SKM-1 treated with dmso at 0.1 percent for 144 hours (cell line): ENCODE results near the gene ANKRD12.

ENCODE experiments used
- DNase-seq: peaks from one replicate; lab custom pipeline; 2025; ENCODE audit not compliant: unreplicated experiment; lab: John Stamatoyannopoulos, UW

Gene ANKRD12

DNA sequence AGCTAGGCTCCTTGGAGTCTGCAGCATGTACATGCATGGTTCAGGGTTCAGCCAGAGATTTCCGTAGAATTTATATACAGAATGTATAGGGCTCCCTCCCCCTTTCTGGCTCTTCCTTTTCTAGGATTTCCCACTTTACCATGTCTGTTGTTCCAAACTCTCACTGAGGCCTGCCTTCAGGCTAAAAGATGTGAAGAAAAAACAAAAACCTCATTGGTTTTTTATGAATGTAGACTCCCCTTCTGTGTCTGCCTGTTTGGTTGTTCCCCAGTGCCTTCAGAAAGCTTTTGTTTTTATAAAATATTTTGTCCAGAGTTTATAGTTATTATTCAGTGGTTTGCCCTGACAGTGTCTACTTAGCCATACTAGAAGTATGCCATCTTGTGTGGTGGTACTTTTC lies 30.5 kb upstream of the ANKRD12 start:
- DNase-seq = no peak

DNA sequence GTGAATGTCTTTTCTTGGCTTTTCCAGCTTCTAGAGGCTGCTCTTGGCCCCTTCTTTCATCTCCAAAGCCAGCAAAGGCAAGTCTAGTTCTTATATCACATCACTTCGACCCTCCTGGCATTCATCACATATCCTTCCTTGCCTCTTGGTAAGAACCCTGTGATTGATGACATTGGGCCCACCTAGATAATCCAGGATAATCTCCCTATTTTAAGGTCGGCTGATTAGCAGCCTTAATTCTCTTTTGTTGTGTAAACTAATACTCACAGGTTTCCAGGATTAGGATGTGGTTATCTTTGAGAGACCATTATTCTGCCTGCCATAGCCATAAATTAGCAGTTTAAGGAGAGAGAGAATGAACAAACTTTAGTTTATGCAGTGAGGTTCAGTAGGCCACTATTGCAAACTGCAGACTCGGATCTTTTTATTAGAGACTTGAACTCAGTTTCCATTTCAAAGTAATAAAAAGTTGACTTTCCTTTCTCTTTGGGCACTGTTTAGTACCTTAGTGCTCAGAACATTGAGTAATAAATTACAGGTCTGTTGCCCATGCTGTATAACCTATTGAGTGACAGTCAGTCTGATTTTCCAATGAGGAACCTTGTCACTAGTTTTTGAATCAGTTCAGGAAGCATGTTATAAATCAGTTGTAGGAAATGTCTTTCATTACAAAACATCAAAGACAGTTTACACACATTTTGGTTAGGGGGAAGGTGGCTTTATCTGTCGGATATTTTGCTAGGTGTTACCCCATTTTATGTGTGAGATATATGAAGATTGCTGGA lies 29.6 kb upstream of the ANKRD12 start:
- no peak for DNase-seq

GRCh38 chr18:9108911-9109310 lies 27.7 kb upstream of the ANKRD12 start:
- DNase-seq = no peak

- DNase-seq = no peak
These were observed 27.1 kb upstream of the ANKRD12 start for GRCh38 chr18:9109523-9109922.

DNA sequence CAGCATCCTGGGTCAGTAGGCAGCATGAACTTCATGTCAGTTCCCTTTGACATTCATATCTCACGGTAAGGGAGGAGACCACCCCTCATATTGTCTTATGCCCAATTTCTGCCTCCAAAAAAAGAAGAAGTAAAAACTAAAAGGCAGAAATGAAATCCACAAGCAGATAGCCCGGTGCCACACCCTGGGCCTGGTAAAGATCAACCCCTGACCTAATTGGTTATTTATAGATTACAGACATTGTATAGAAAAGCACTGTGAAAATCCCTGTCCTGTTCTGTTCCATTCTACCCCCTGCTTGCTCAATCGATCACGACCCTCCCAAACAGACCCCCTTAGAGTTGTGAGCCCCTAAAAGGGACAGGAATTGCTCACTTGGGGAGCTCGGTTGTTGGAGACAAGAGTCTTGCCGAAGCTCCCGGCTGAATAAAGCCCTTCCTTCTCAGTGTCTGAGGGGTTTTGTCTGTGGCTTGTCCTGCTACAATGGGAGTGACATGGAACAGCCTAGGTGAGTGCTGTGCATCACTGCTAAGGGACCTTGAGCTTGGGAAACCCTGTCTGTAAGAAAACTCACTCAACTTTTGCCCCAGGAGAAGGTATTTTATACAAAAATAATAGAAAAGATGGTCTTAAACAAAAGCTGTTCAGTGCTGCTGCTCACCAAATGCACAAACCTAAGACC lies 23.0 kb upstream of the ANKRD12 start:
- DNase-seq = no peak

GRCh38 chr18:9115984-9116383 lies 20.6 kb upstream of the ANKRD12 start:
- DNase-seq = no peak

DNA sequence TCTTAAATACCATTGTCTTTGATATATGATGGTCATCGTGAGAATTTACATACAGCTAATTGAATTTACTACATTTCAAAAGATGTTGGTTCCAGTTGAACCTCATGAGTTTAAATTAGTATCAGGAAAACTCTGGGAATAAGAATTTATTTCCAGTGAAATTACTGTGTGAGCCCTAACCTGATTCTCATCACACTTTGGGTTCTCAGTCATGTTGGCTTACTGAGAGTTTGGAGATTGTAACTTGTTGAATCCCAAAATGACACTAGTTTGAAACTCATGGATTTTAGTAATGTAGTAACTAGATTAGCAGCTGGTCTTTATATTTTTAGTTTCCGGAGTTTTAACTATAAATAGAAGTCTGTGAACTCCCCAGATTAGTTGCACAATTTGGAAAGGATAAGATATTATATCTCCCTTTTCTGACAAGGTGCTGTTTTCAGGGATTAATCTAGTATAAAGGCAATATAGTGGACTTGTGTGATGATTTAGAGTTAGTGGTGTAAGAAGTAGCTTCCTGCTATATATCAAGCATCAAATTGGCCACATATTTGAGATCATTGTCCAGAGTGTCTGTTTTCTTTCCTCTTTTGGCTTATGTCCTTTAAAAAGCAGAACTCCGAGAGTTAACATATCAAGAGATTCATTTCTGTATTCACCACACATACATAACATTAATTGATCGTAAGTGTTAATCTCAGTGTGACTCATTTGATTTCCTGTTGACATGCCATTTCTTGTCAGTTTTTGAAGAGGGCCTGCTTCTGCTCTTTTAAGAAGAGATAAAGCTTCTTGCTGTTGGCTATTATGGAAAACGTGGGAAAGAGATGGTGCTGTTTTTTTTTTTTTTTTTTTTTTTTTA lies 18.4 kb upstream of the ANKRD12 start:
- DNase-seq = no peak

DNA sequence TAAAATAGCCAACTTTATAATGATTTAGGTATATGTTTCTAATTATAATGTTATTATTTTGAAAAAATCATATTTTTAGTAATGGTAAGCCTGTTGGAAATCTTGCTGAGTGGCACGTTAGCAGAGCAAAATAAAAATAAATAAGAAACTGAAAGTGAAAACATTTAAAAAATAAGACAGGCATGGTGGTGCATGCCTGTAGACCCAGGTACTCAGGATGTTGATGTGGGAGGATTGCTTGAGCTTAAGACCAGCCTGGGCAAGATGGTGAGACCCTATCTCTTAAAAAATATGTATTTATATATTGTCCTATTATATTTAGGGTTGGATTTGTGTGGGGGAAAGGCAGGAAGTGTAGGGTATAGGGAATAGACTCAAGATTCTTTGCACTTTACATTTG lies 15.8 kb upstream of the ANKRD12 start:
- DNase-seq = no peak

- DNase-seq = no peak
These were observed 13.1 kb upstream of the ANKRD12 start for GRCh38 chr18:9123520-9123919.

DNA sequence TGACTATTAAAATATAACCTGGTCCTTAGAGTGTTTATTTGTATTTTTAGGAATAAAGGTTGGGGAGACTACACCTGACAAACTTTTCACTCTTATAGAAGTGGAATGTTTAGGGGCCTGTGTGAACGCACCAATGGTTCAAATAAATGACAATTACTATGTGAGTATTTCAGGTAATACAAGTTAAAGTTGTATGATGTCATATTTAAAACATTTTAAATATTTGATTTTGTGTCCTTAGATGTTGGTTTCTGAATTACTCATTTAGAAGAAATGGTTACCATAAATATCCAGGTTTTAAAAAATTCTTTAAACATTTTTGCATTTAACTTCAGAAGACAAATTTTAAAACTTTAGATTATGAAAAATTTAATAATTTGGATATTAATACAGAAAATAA lies 11.8 kb upstream of the ANKRD12 start:
- no peak for DNase-seq

GRCh38 chr18:9126337-9126736 lies 10.2 kb upstream of the ANKRD12 start:
- no peak for DNase-seq

- no peak for DNase-seq
These were observed 6.4 kb upstream of the ANKRD12 start for GRCh38 chr18:9130195-9130594.

- DNase-seq = no peak
These were observed 5.8 kb upstream of the ANKRD12 start for GRCh38 chr18:9130806-9131205.

GRCh38 chr18:9132628-9133027 lies 4.0 kb upstream of the ANKRD12 start:
- no peak for DNase-seq

DNA sequence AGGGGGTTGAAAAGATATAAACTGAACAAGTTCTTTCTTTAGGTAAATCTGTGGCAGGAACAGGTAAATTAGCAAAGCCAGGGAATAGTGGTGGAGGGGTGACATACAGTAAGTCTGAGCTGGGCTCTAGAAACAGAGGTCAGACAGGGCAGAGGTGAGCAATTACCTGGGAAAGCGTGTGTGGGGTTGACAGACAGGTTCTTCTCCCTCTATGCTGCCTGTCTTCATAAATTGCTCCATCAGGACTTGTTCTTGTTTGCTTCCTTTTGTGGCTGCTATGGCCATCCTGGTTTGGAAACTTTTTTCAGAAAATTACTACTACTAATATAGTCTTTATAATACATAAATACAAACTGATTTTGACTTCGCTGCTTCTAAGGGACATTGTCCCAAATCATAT lies 3.4 kb upstream of the ANKRD12 start:
- no peak for DNase-seq

GRCh38 chr18:9135081-9135911 lies 1.3 kb upstream of the ANKRD12 start:
- no peak for DNase-seq

- DNase-seq = no peak
These were observed 668 bp upstream of the ANKRD12 start for GRCh38 chr18:9135912-9136314.

- DNase-seq = peak; percentile 58
These were observed 836 bp downstream of the ANKRD12 start for GRCh38 chr18:9137168-9138066.

DNA sequence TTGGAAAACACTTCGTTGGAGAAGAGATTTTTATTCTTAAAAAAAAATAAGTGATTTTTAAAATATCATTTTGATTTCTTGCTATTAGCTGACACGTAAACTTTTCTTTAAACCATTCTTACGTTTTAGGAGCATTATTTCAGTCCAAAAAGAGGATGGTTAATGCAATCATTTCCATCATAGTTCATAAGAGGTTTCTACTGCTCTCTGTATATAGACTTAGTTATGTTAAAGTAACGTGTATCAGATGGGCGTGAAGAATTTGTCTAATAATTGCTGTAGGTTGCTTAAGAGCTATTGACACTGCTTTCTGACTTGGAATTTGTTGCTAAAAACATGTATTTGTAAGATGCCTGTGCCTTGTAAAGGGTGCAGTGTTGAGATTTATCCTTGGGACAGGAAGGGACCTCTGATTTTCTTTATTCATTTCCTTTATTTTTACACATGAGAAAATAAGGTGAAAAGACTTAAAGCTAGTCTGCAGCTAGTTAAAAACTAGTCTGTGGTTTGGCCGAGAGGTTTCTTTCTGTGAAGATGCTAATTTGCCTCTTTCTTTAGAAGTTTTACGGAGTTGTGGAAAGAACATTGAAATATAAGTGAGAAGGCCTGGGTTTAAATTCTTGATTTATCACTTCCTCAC lies 2.9 kb downstream of the ANKRD12 start:
- DNase-seq = no peak
